ENCODE measurements around the gene NELFA.
"Not testable (repeated sequence)": the region's sequence is repeated elsewhere in the genome, so short reads cannot be mapped to it uniquely, and the experiment has no call there.

NELFA gene

GRCh38 chr4:2006367-2006766, 2.4 kb downstream of the NELFA start:
- no peak overlapping the region for H3K27ac ChIP-seq
- DNase-seq (ENCODE audit: low read depth, low spot score) = no peak
- no peak overlapping the region for H3K4me3 ChIP-seq
- H3K36me3 ChIP-seq (ENCODE audit: insufficient read depth, low read length) = peaks cover 54% of the 10 kb centered on the region
- TF ChIP-seq POLR2AphosphoS5 (IDR thresholded peaks at IDR 0.05; ENCODE audit: borderline replicate concordance, low read depth, low read length) = no peak
- no peak for TF ChIP-seq EZH2 (IDR thresholded peaks at IDR 0.05)
- no peak for TF ChIP-seq FOXP2 (optimal IDR thresholded peaks at IDR 0.05; ENCODE audit: control extremely low read depth, extremely low read length, insufficient read depth)
- H3K9me3 ChIP-seq (ENCODE audit: low read depth, low read length) = no peaks in the 10 kb centered on the region
- no peak overlapping the region for H3K9ac ChIP-seq (ENCODE audit: insufficient read length)

- not testable (repeated sequence) for H3K4me3 ChIP-seq; DNase-seq (ENCODE audit: low read depth, low spot score); H3K9me3 ChIP-seq (ENCODE audit: low read depth, low read length); H3K27ac ChIP-seq; H3K9ac ChIP-seq (ENCODE audit: insufficient read length)
- H3K36me3 ChIP-seq (ENCODE audit: insufficient read depth, low read length) = peaks cover 84% of the 10 kb centered on the region
These were observed 5.4 kb downstream of the NELFA start for GRCh38 chr4:2003361-2003760.

- H3K27ac ChIP-seq; H3K9me3 ChIP-seq (ENCODE audit: low read depth, low read length); H3K9ac ChIP-seq (ENCODE audit: insufficient read length); DNase-seq (ENCODE audit: low read depth, low spot score); H3K4me3 ChIP-seq: not testable (repeated sequence)
- peaks cover 89% of the 10 kb centered on the region for H3K36me3 ChIP-seq (ENCODE audit: insufficient read depth, low read length)
These were observed 9.5 kb downstream of the NELFA start for GRCh38 chr4:1999308-1999707.

GRCh38 chr4:1998296-1998695, 10.5 kb downstream of the NELFA start:
- H3K9me3 ChIP-seq (ENCODE audit: low read depth, low read length) = peaks cover 3% of the 10 kb centered on the region; the same call in 1 of the 2 replicates
- H3K4me3 ChIP-seq = no peak overlapping the region
- DNase-seq (ENCODE audit: low read depth, low spot score) = no peak
- H3K9ac ChIP-seq (ENCODE audit: insufficient read length) = no peak overlapping the region
- TF ChIP-seq POLR2AphosphoS5 (IDR thresholded peaks at IDR 0.05; ENCODE audit: borderline replicate concordance, low read depth, low read length) (no peak), FOXP2 (optimal IDR thresholded peaks at IDR 0.05; ENCODE audit: control extremely low read depth, extremely low read length, insufficient read depth) (no peak), EZH2 (IDR thresholded peaks at IDR 0.05) (no peak)
- H3K27ac ChIP-seq = no peak overlapping the region
- peaks cover 79% of the 10 kb centered on the region for H3K36me3 ChIP-seq (ENCODE audit: insufficient read depth, low read length)

GRCh38 chr4:1997712-1998111, 11.1 kb downstream of the NELFA start:
- peaks cover 3% of the 10 kb centered on the region; the same call in 1 of the 2 replicates for H3K9me3 ChIP-seq (ENCODE audit: low read depth, low read length)
- DNase-seq (ENCODE audit: low read depth, low spot score) = no peak
- peaks cover 73% of the 10 kb centered on the region for H3K36me3 ChIP-seq (ENCODE audit: insufficient read depth, low read length)
- no peak for TF ChIP-seq FOXP2 (optimal IDR thresholded peaks at IDR 0.05; ENCODE audit: control extremely low read depth, extremely low read length, insufficient read depth)
- no peak overlapping the region for H3K9ac ChIP-seq (ENCODE audit: insufficient read length)
- no peak overlapping the region for H3K27ac ChIP-seq
- H3K4me3 ChIP-seq = no peak overlapping the region

GRCh38 chr4:1996866-1997611, 11.7 kb downstream of the NELFA start:
- Histone ChIP-seq H3K9ac (ENCODE audit: insufficient read length) (no peak overlapping the region), H3K27ac (no peak overlapping the region), H3K4me3 (no peak overlapping the region), H3K9me3 (ENCODE audit: low read depth, low read length) (peaks cover 3% of the 10 kb centered on the region; the same call in 1 of the 2 replicates), H3K36me3 (ENCODE audit: insufficient read depth, low read length) (peaks cover 66% of the 10 kb centered on the region)
- DNase-seq (ENCODE audit: low read depth, low spot score) = no peak
- no peak for TF ChIP-seq POLR2AphosphoS5 (IDR thresholded peaks at IDR 0.05; ENCODE audit: borderline replicate concordance, low read depth, low read length)

- H3K9me3 ChIP-seq (ENCODE audit: low read depth, low read length) = peaks cover 3% of the 10 kb centered on the region; the same call in 1 of the 2 replicates
- no peak overlapping the region for H3K4me3 ChIP-seq
- H3K27ac ChIP-seq = 0 out of 2 replicates have a peak overlapping the region, but pooled peaks have one; percentile 25
- H3K36me3 ChIP-seq (ENCODE audit: insufficient read depth, low read length) = peaks cover 55% of the 10 kb centered on the region
- TF ChIP-seq EZH2 (IDR thresholded peaks at IDR 0.05) (no peak), POLR2AphosphoS5 (IDR thresholded peaks at IDR 0.05; ENCODE audit: borderline replicate concordance, low read depth, low read length) (no peak), FOXP2 (optimal IDR thresholded peaks at IDR 0.05; ENCODE audit: control extremely low read depth, extremely low read length, insufficient read depth) (no peak)
- no peak overlapping the region for H3K9ac ChIP-seq (ENCODE audit: insufficient read length)
- DNase-seq (ENCODE audit: low read depth, low spot score) = peak; percentile 32
These were observed 13.8 kb downstream of the NELFA start for GRCh38 chr4:1994938-1995337.

- not testable (repeated sequence) for H3K27ac ChIP-seq; H3K9me3 ChIP-seq (ENCODE audit: low read depth, low read length); DNase-seq (ENCODE audit: low read depth, low spot score); H3K4me3 ChIP-seq; H3K9ac ChIP-seq (ENCODE audit: insufficient read length)
- H3K36me3 ChIP-seq (ENCODE audit: insufficient read depth, low read length) = peaks cover 48% of the 10 kb centered on the region
These were observed 14.9 kb downstream of the NELFA start for GRCh38 chr4:1993718-1994516.

- TF ChIP-seq POLR2AphosphoS5 (IDR thresholded peaks at IDR 0.05; ENCODE audit: borderline replicate concordance, low read depth, low read length) = no peak
- no peak for DNase-seq (ENCODE audit: low read depth, low spot score)
These were observed 15.6 kb downstream of the NELFA start for GRCh38 chr4:1993169-1993516.

More at GRCh38 chr4:1993169-1993516, 15.6 kb downstream of the NELFA start:
- no peak overlapping the region for H3K4me3 ChIP-seq
- no peak overlapping the region for H3K27ac ChIP-seq
- H3K9me3 ChIP-seq (ENCODE audit: low read depth, low read length) = no peaks in the 10 kb centered on the region; the same call in 1 of the 2 replicates
- H3K36me3 ChIP-seq (ENCODE audit: insufficient read depth, low read length) = peaks cover 41% of the 10 kb centered on the region
- H3K9ac ChIP-seq (ENCODE audit: insufficient read length) = no peak overlapping the region

All from SK-N-MC (cell line).